HEK293 (cell line): ENCODE data around the gene HOXA10.

Source experiments
- ZNF274 ChIP-seq, 2 experiments: fragments of 200-500 bp in 1 of 2; fragments of 450-650 bp in 1 of 2; sonication (Bioruptor generic) in 1 of 2; formaldehyde crosslinking in 1 of 2; IDR thresholded peaks; 2 replicates each; pipeline versions ENCODE4 v1.5.1 to v1.6.1; 2014 to 2016; ENCODE audit warnings: borderline replicate concordance in 1 of 2, inconsistent platforms in 1 of 2, low read length in 1 of 2, missing biosample characterization in 1 of 2, missing genetic modification characterization in 1 of 2
- TF ChIP-seq, protein P1 (sequence below): IDR thresholded peaks from 2 replicates; pipeline ENCODE4 v1.6.1; 2011; ENCODE audit warnings: mild to moderate bottlenecking, low read depth, low read length, borderline replicate concordance

DNA sequence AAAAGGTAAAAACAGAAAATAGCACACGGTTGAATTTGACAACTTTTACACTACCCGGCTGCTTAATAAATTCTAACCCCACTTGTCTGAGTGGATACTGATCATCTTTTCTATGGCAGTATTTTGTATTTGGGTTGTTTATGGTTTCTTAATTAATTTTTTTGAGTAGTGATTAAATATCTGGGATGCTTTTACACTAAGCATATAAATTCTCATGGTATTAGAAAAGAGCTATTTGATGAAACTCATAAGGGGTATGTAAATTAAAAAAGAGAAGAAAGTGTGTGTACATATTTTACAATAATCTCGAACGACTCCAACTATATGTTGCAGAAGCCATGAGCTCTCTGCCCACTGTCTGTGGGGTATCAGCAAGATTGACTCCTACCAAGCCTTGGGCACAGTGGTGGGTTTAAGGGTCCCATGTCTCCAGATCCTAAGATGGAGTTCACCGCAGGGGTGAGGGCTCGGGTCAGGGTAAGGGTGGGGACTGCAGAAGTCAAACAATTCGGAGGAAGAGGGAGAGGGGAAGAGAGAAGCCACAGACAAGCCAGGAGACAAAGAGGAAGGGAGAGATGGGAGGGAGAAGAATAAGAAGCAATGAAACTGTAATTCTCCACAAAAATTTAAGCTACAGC lies 33.3 kb upstream of the HOXA10 start:
- TF ChIP-seq, protein P1, sequence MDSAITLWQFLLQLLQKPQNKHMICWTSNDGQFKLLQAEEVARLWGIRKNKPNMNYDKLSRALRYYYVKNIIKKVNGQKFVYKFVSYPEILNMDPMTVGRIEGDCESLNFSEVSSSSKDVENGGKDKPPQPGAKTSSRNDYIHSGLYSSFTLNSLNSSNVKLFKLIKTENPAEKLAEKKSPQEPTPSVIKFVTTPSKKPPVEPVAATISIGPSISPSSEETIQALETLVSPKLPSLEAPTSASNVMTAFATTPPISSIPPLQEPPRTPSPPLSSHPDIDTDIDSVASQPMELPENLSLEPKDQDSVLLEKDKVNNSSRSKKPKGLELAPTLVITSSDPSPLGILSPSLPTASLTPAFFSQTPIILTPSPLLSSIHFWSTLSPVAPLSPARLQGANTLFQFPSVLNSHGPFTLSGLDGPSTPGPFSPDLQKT, result no peak
- TF ChIP-seq ZNF274 (IDR thresholded peaks at IDR 0.05; ENCODE audit: low read length) (no peak), ZNF274 (tag by site-specific recombination; IDR thresholded peaks at IDR 0.05; ENCODE audit: borderline replicate concordance) (no peak)
